B cell (primary cell): ENCODE measurements around the gene SPEN. TPM values are rescaled to one million over a fixed set of nuclear protein-coding genes. Genes with fewer than 3 reads are reported as not detected.

Source experiments
- ATAC-seq: fragments of 200-7000 bp; cut with Tn5 transposase; one replicate; pipeline ENCODE4 v1.10.0; 2021; ENCODE audit warnings: low read depth, mild to moderate bottlenecking, moderate number of reproducible peaks, moderate library complexity
- CTCF ChIA-PET: fragments of 350-600 bp; sonication (Branson Sonifier 250); formaldehyde crosslinking; loops from one replicate; lab custom pipeline; 2021; ENCODE audit warnings: antibody characterized with exemption, inconsistent platforms; lab: Charles Lee
- POLR2A ChIA-PET: fragments of 350-600 bp; sonication (Branson Sonifier 250); formaldehyde crosslinking; loops from one replicate; lab custom pipeline; 2021; ENCODE audit warnings: antibody characterized with exemption; lab: Charles Lee
- DNase-seq: peaks from one replicate; pipeline ENCODE4 v3.0.0; 2013
- H2AFZ ChIP-seq: 2 replicates; pipeline ENCODE4 v1.6.1; 2012; ENCODE audit warnings: mild to moderate bottlenecking, low read depth, low read length; ENCODE audit not compliant: insufficient read depth, poor library complexity, severe bottlenecking
- H3K27ac ChIP-seq, 2 donors: 1 replicate in 1 of 2; 2 replicates in 1 of 2; pipeline ENCODE4 v1.5.1; 2012 to 2013; ENCODE audit warnings: low read length in 2 of 2, mild to moderate bottlenecking in 2 of 2, moderate library complexity in 1 of 2
- H3K27me3 ChIP-seq, 4 experiments: fragments of 200-600 bp in 1 of 4; sonication (generic) in 1 of 4; replicated peaks in 1 of 4; 1 replicate in 2 of 4; 2 replicates in 2 of 4; pipeline versions ENCODE4 v1.6.1 to v1.7.0; 2013 to 2016; ENCODE audit warnings: low read length in 3 of 4, mild to moderate bottlenecking in 2 of 4, mixed read lengths in 1 of 4, moderate library complexity in 1 of 4; ENCODE audit not compliant: insufficient read depth in 4 of 4, control insufficient read depth in 3 of 4; ENCODE audit errors: control extremely low read depth in 1 of 4
- H3K36me3 ChIP-seq, 2 experiments: replicated peaks in 1 of 2; 1 replicate in 1 of 2; 2 replicates in 1 of 2; pipeline versions ENCODE4 v1.6.1 to v1.7.1; 2013; ENCODE audit warnings: low read length in 1 of 2; ENCODE audit not compliant: insufficient read depth in 2 of 2, control insufficient read depth in 1 of 2; ENCODE audit errors: control extremely low read depth in 1 of 2, extremely low read depth in 1 of 2
- H3K4me1 ChIP-seq, 2 donors: fragments of 200-600 bp in 1 of 2; sonication (generic) in 1 of 2; 1 replicate in 1 of 2; 2 replicates in 1 of 2; pipeline versions ENCODE4 v1.5.1 to v1.6.1; 2013 to 2017; ENCODE audit warnings: low read length in 2 of 2; ENCODE audit not compliant: control insufficient read depth in 2 of 2, insufficient read depth in 2 of 2
- H3K4me2 ChIP-seq: replicated peaks from 2 replicates; pipeline ENCODE3; 2012; ENCODE audit warnings: mild to moderate bottlenecking, low read depth, low read length; ENCODE audit not compliant: poor library complexity, severe bottlenecking
- H3K4me3 ChIP-seq, 5 experiments: fragments of 200-600 bp in 1 of 5; sonication (generic) in 1 of 5; 1 replicate in 3 of 5; 2 replicates in 2 of 5; pipeline versions ENCODE4 v1.5.1 to v1.7.0; 2011 to 2016; ENCODE audit warnings: low read length in 4 of 5, mild to moderate bottlenecking in 4 of 5, low read depth in 2 of 5, control low read depth in 1 of 5, moderate library complexity in 1 of 5; ENCODE audit not compliant: insufficient read depth in 1 of 5; ENCODE audit errors: control extremely low read depth in 1 of 5, extremely low read depth in 1 of 5
- H3K79me2 ChIP-seq: fragments of 200-600 bp; sonication (generic); one replicate; pipeline ENCODE4 v1.6.0; 2016; ENCODE audit warnings: low read length; ENCODE audit not compliant: control insufficient read depth, insufficient read depth
- H3K9ac ChIP-seq: fragments of 200-600 bp; sonication (generic); 2 replicates; pipeline ENCODE4 v1.6.1; 2017; ENCODE audit warnings: mild to moderate bottlenecking, low read length, moderate library complexity
- H3K9me3 ChIP-seq, 3 donors: one replicate each; pipeline versions ENCODE4 v1.6.1 to v1.7.1; 2013; ENCODE audit warnings: low read length in 2 of 3; ENCODE audit not compliant: control insufficient read depth in 2 of 3, insufficient read depth in 1 of 3; ENCODE audit errors: control extremely low read depth in 1 of 3
- H4K20me1 ChIP-seq: 2 replicates; pipeline ENCODE4 v1.6.0; 2012; ENCODE audit warnings: mild to moderate bottlenecking, low read length; ENCODE audit not compliant: insufficient read depth, control insufficient read depth, poor library complexity, severe bottlenecking
- H3K27ac Mint-ChIP-seq: one replicate; pipeline ENCODE4 v1.8.0; 2021; ENCODE audit warnings: mixed read lengths
- H3K27me3 Mint-ChIP-seq: one replicate; pipeline ENCODE4 v1.8.0; 2021; ENCODE audit warnings: mixed read lengths
- H3K4me1 Mint-ChIP-seq: one replicate; pipeline ENCODE4 v1.8.0; 2021; ENCODE audit warnings: mixed read lengths
- H3K4me3 Mint-ChIP-seq: one replicate; pipeline ENCODE4 v1.8.0; 2021; ENCODE audit warnings: mixed read lengths
- H3K9me3 Mint-ChIP-seq: one replicate; pipeline ENCODE4 v1.8.0; 2022; ENCODE audit warnings: mixed read lengths; ENCODE audit not compliant: insufficient read depth
- CTCF ChIP-seq: fragments of 200-600 bp; IDR thresholded peaks from one replicate; pipeline ENCODE4 v1.8.0; 2022; ENCODE audit warnings: antibody characterized with exemption, mild to moderate bottlenecking
- EZH2 ChIP-seq: IDR thresholded peaks from 2 replicates; pipeline ENCODE4 v1.6.1; 2012; ENCODE audit warnings: borderline replicate concordance, low read depth, mild to moderate bottlenecking, moderate library complexity, low read length; ENCODE audit not compliant: insufficient read depth, poor library complexity, severe bottlenecking
- WGBS: methylation state at CpG from one replicate; pipeline ENCODE4 v1.1.5; 2013; ENCODE audit warnings: missing lambda C conversion rate; ENCODE audit not compliant: insufficient coverage; 5-methylcytosine and 5-hydroxymethylcytosine counted together
- intact Hi-C: fragments of 100-400 bp; cut with micrococcal nuclease; formaldehyde crosslinking; loops from one replicate; pipeline ENCODE4 v1.10.0; 2022
- polyA plus RNA-seq: library from polyadenylated mRNA; depleted of rRNA; stranded (reverse); fragments of >200 nt; gene quantifications from 2 replicates; pipeline ENCODE4 v1.2.3, GENCODE V29; 2012
- total RNA-seq, 2 donors: library from RNA; stranded (reverse); fragments of 120-200 nt in 1 of 2; gene quantifications; 1 replicate in 1 of 2; 2 replicates in 1 of 2; pipeline versions ENCODE4 v1.2.3 to v1.2.4, GENCODE V29; 2013 to 2022

The SPEN gene
- total and polyA plus RNA-seq, 2 donors (not counting 1 experiment from before 2014, with no cell fraction given), result 29.1 to 126 TPM

GRCh38 chr1:15863156-15863901 is 15.8 kb downstream of the SPEN start:
- H3K4me1 Mint-ChIP-seq, result peaks cover 48% of the 10 kb centered on the region
- H3K9ac ChIP-seq, result no peak overlapping the region
- no peaks in the 10 kb centered on the region for H3K27me3 Mint-ChIP-seq
- no peak overlapping the region for H3K27ac Mint-ChIP-seq
- intact Hi-C loops, result no loop called here
- no peak for TF ChIP-seq CTCF
- TF ChIP-seq EZH2, result no peak
- DNase-seq (no peak), ATAC-seq (no peak)
- H3K9me3 ChIP-seq, result peaks cover 0 to 5% (median 0%) of the 10 kb centered on the region in 3 donors
- WGBS, result 100% methylated on average over 1 of the region's 2 CpGs
- H2AFZ ChIP-seq, result no peak overlapping the region
- H3K4me1 ChIP-seq, result peaks cover 4 to 10% of the 10 kb centered on the region in 2 donors
- no peak overlapping the region for H3K27ac ChIP-seq
- H3K36me3 ChIP-seq, result no peaks in the 10 kb centered on the region
- ChIA-PET POLR2A (interaction anchor here (0.6 kb wide), 2 partner anchors 14 to 72 kb away, joined by 3 to 7 read pairs; no protein-coding TSS in a partner anchor), CTCF (interaction anchor here (1.0 to 2.7 kb wide), 3 partner anchors 13 to 50 kb away, joined by 4 to 9 read pairs (median 4); no protein-coding TSS in a partner anchor)
- H3K4me3 Mint-ChIP-seq, result no peak overlapping the region
- H3K27me3 ChIP-seq, result no peaks in the 10 kb centered on the region
- H3K4me2 ChIP-seq, result no peak overlapping the region
- no peak overlapping the region for H3K4me3 ChIP-seq
- H3K9me3 Mint-ChIP-seq, result no peaks in the 10 kb centered on the region
- H3K79me2 ChIP-seq, result peaks cover 98% of the 10 kb centered on the region
- H4K20me1 ChIP-seq, result peaks cover 78% of the 10 kb centered on the region

GRCh38 chr1:15866721-15867201 is 19.3 kb downstream of the SPEN start:
- Histone ChIP-seq H3K4me1 (peaks cover 0 to 13% of the 10 kb centered on the region in 2 donors), H3K4me2 (no peak overlapping the region), H3K79me2 (peaks cover 99% of the 10 kb centered on the region), H3K9ac (no peak overlapping the region), H3K27me3 (no peaks in the 10 kb centered on the region), H3K9me3 (peaks cover 0 to 5% (median 0%) of the 10 kb centered on the region in 3 donors), H4K20me1 (peaks cover 72% of the 10 kb centered on the region), H2AFZ (no peak overlapping the region), H3K27ac (no peak overlapping the region), H3K36me3 (no peaks in the 10 kb centered on the region), H3K4me3 (no peak overlapping the region)
- Mint-ChIP-seq H3K4me3 (no peak overlapping the region), H3K27me3 (no peaks in the 10 kb centered on the region), H3K27ac (no peak overlapping the region), H3K4me1 (peaks cover 48% of the 10 kb centered on the region), H3K9me3 (no peaks in the 10 kb centered on the region)
- DNase-seq (no peak), ATAC-seq (no peak)
- CTCF ChIA-PET, result interaction anchor here (0.9 to 1.3 kb wide), 3 partner anchors 39 to 51 kb away, joined by 3 to 8 read pairs (median 5); no protein-coding TSS in a partner anchor
- intact Hi-C loops, result no loop called here
- POLR2A ChIA-PET, result no interaction called here
- no peak for TF ChIP-seq EZH2
- no peak for TF ChIP-seq CTCF
- 100% methylated on average over 1 of the region's 3 CpGs for WGBS
